IMR-90 (cell line): Measurements from ENCODE around the gene CERS6. TPM values are rescaled to one million over a fixed set of nuclear protein-coding genes. Genes with fewer than 3 reads are reported as not detected.

Experiments used
- ATAC-seq: fragments of 200-7000 bp; cut with Tn5 transposase; 2 replicates; pipeline ENCODE4 v1.9.1; 2020; ENCODE audit warnings: low read depth, mild to moderate bottlenecking, moderate library complexity
- BruUV-seq: library from RNA; stranded (reverse); fragments of 400-500 nt; replicated peaks from 2 replicates; lab custom pipeline; 2021; lab: Mats Ljungman, UMichigan
- CTCF ChIA-PET: fragments of 300-600 bp; formaldehyde crosslinking; extraction: SDS; loops from one replicate; lab custom pipeline; 2021; ENCODE audit warnings: antibody characterized with exemption; lab: Yijun Ruan, JAX
- POLR2A ChIA-PET: fragments of 300-600 bp; sonication (Branson Sonifier 250); formaldehyde crosslinking; loops from one replicate; lab custom pipeline; 2022; ENCODE audit warnings: antibody characterized with exemption; ENCODE audit not compliant: unreplicated experiment; lab: Charles Lee
- DNase-seq: peaks from one replicate; pipeline ENCODE4 v3.0.0; 2013
- H2AFZ ChIP-seq: replicated peaks from 2 replicates; pipeline ENCODE3; 2013; ENCODE audit warnings: low read length, mild to moderate bottlenecking; ENCODE audit not compliant: poor library complexity
- H2AK5ac ChIP-seq: 2 replicates; pipeline ENCODE4 v1.6.1; 2013; ENCODE audit warnings: low read depth, low read length, inconsistent platforms
- H2AK9ac ChIP-seq: replicated peaks from 2 replicates; pipeline ENCODE3; 2013; ENCODE audit warnings: mild to moderate bottlenecking, low read depth, low read length, moderate library complexity; ENCODE audit not compliant: poor library complexity
- H2BK120ac ChIP-seq: 2 replicates; pipeline ENCODE4 v1.6.1; 2013; ENCODE audit warnings: low read depth, low read length, inconsistent platforms
- H2BK15ac ChIP-seq: 3 replicates; pipeline ENCODE4 v1.6.1; 2013; ENCODE audit warnings: low read depth, low read length, inconsistent platforms
- H2BK20ac ChIP-seq: 2 replicates; pipeline ENCODE4 v1.6.1; 2013; ENCODE audit warnings: low read depth, mild to moderate bottlenecking, inconsistent platforms, low read length, moderate library complexity
- H2BK5ac ChIP-seq: 2 replicates; pipeline ENCODE4 v1.6.1; 2013; ENCODE audit warnings: mild to moderate bottlenecking, low read depth, low read length, inconsistent platforms; ENCODE audit not compliant: poor library complexity, severe bottlenecking
- H3K14ac ChIP-seq: replicated peaks from 2 replicates; pipeline ENCODE4 v1.6.1; 2013; ENCODE audit warnings: low read depth, low read length, inconsistent platforms
- H3K18ac ChIP-seq: 2 replicates; pipeline ENCODE4 v1.6.1; 2013; ENCODE audit warnings: low read depth, low read length, control low read depth
- H3K23ac ChIP-seq: 2 replicates; pipeline ENCODE4 v1.6.1; 2013; ENCODE audit warnings: low read depth, low read length, inconsistent platforms
- H3K27ac ChIP-seq: 2 replicates; pipeline ENCODE4 v1.5.1; 2013; ENCODE audit warnings: mild to moderate bottlenecking, control low read depth, low read length; ENCODE audit not compliant: insufficient read depth
- H3K27me3 ChIP-seq: 2 replicates; pipeline ENCODE4 v1.6.1; 2013; ENCODE audit warnings: low read length; ENCODE audit not compliant: control insufficient read depth, insufficient read depth
- H3K36me3 ChIP-seq: 2 replicates; pipeline ENCODE4 v1.6.1; 2013; ENCODE audit warnings: low read length, mixed read lengths; ENCODE audit not compliant: control insufficient read depth, insufficient read depth
- H3K4ac ChIP-seq: 2 replicates; pipeline ENCODE4 v1.6.1; 2013; ENCODE audit warnings: low read depth, low read length, inconsistent platforms
- H3K4me1 ChIP-seq: 2 replicates; pipeline ENCODE4 v1.6.1; 2013; ENCODE audit warnings: low read length, mixed read lengths; ENCODE audit not compliant: control insufficient read depth, insufficient read depth
- H3K4me2 ChIP-seq: 2 replicates; pipeline ENCODE4 v1.6.1; 2013; ENCODE audit warnings: low read depth, mild to moderate bottlenecking, control low read depth, low read length, moderate library complexity
- H3K4me3 ChIP-seq: 2 replicates; pipeline ENCODE4 v1.5.1; 2013; ENCODE audit warnings: low read depth, mild to moderate bottlenecking, control low read depth, low read length, moderate library complexity; ENCODE audit not compliant: insufficient read depth
- H3K56ac ChIP-seq: 2 replicates; pipeline ENCODE4 v1.6.1; 2013; ENCODE audit warnings: low read length, inconsistent platforms; ENCODE audit not compliant: insufficient read depth; ENCODE audit errors: extremely low read depth
- H3K79me1 ChIP-seq, 2 experiments: 2 replicates each; pipeline ENCODE4 v1.6.1; 2013; ENCODE audit warnings: low read length in 2 of 2, inconsistent platforms in 1 of 2, low read depth in 1 of 2
- H3K9ac ChIP-seq: 2 replicates; pipeline ENCODE4 v1.6.1; 2013; ENCODE audit warnings: low read depth, low read length, control low read depth
- H3K9me1 ChIP-seq: 2 replicates; pipeline ENCODE4 v1.6.1; 2013; ENCODE audit warnings: low read length, inconsistent platforms; ENCODE audit not compliant: insufficient read depth
- H3K9me3 ChIP-seq: 2 replicates; pipeline ENCODE4 v1.6.1; 2013; ENCODE audit warnings: low read length; ENCODE audit not compliant: control insufficient read depth, insufficient read depth
- H4K20me1 ChIP-seq: 2 replicates; pipeline ENCODE4 v1.6.1; 2013; ENCODE audit warnings: low read length, inconsistent platforms; ENCODE audit not compliant: insufficient read depth
- H4K5ac ChIP-seq: 2 replicates; pipeline ENCODE4 v1.6.1; 2013; ENCODE audit warnings: mild to moderate bottlenecking, low read depth, low read length, control low read depth
- H4K8ac ChIP-seq, 2 experiments: 2 replicates each; pipeline ENCODE4 v1.6.1; 2013; ENCODE audit warnings: low read depth in 2 of 2, low read length in 2 of 2, control low read depth in 1 of 2, inconsistent platforms in 1 of 2
- H4K91ac ChIP-seq: 2 replicates; pipeline ENCODE4 v1.6.1; 2013; ENCODE audit warnings: low read depth, low read length, inconsistent platforms; ENCODE audit not compliant: insufficient read depth
- BHLHE40 ChIP-seq: fragments of 150-350 bp; IDR thresholded peaks from 2 replicates; pipeline ENCODE4 v1.6.1; 2016; ENCODE audit warnings: mild to moderate bottlenecking, low read depth, low read length
- CEBPB ChIP-seq: IDR thresholded peaks from 2 replicates; pipeline ENCODE4 v1.6.1; 2012; ENCODE audit warnings: low read depth, low read length, improper control_type of control experiment
- CHD1 ChIP-seq: IDR thresholded peaks from 2 replicates; pipeline ENCODE4 v1.6.1; 2012; ENCODE audit warnings: low read depth, low read length, improper control_type of control experiment
- CTCF ChIP-seq: conservative IDR thresholded peaks from 2 replicates; pipeline ENCODE4 v1.5.1; 2012; ENCODE audit warnings: mild to moderate bottlenecking, low read depth, low read length, improper control_type of control experiment
- FOS ChIP-seq: fragments of 150-350 bp; IDR thresholded peaks from 2 replicates; pipeline ENCODE4 v1.6.1; 2016; ENCODE audit warnings: low read depth, low read length
- MAFK ChIP-seq: IDR thresholded peaks from 2 replicates; pipeline ENCODE4 v1.6.1; 2012; ENCODE audit warnings: low read depth, low read length, improper control_type of control experiment
- MAZ ChIP-seq: IDR thresholded peaks from 2 replicates; pipeline ENCODE4 v1.6.1; 2012; ENCODE audit warnings: low read depth, mild to moderate bottlenecking, low read length, improper control_type of control experiment, moderate library complexity, borderline replicate concordance
- MXI1 ChIP-seq: IDR thresholded peaks from 2 replicates; pipeline ENCODE4 v1.6.1; 2012; ENCODE audit warnings: low read depth, mild to moderate bottlenecking, low read length, moderate library complexity, borderline replicate concordance
- NFE2L2 ChIP-seq: fragments of 150-350 bp; IDR thresholded peaks from 2 replicates; pipeline ENCODE4 v1.6.1; 2016; ENCODE audit warnings: low read depth, mild to moderate bottlenecking, low read length
- POLR2A ChIP-seq: IDR thresholded peaks from 2 replicates; pipeline ENCODE4 v1.6.1; 2012; ENCODE audit warnings: mild to moderate bottlenecking, low read depth, low read length
- RAD21 ChIP-seq: IDR thresholded peaks from 2 replicates; pipeline ENCODE4 v1.6.1; 2012; ENCODE audit warnings: low read length, improper control_type of control experiment
- RCOR1 ChIP-seq: IDR thresholded peaks from 2 replicates; pipeline ENCODE4 v1.6.1; 2012; ENCODE audit warnings: mild to moderate bottlenecking, low read length, improper control_type of control experiment; ENCODE audit not compliant: insufficient replicate concordance
- RFX5 ChIP-seq: IDR thresholded peaks from 2 replicates; pipeline ENCODE4 v1.8.0; 2012; ENCODE audit warnings: low read depth, mild to moderate bottlenecking, low read length, moderate library complexity
- SMC3 ChIP-seq: fragments of 150-350 bp; IDR thresholded peaks from 2 replicates; pipeline ENCODE4 v1.6.1; 2016; ENCODE audit warnings: low read depth, mild to moderate bottlenecking, antibody characterized with exemption, low read length, moderate library complexity
- WGBS, 2 experiments: methylation state at CpG; one replicate each; pipeline versions ENCODE4 v1.1.5 to v1.1.7; 2013; ENCODE audit warnings: missing lambda C conversion rate in 2 of 2; ENCODE audit not compliant: insufficient read length in 1 of 2; ENCODE audit errors: extremely low coverage in 2 of 2; 5-methylcytosine and 5-hydroxymethylcytosine counted together
- dilution Hi-C: fragments of 300-500 bp; cut with HindIII; formaldehyde crosslinking; loops from one replicate; pipeline ENCODE4 v1.14.3; 2018; ENCODE audit warnings: low sequenced_read_pairs; ENCODE audit not compliant: unreplicated experiment
- in situ Hi-C: fragments of 300-500 bp; cut with MboI; formaldehyde crosslinking; loops from 3 replicates; pipeline ENCODE4 v1.14.3; 2019; ENCODE audit warnings: low sequenced_read_pairs, inconsistent platforms, mixed read lengths
- intact Hi-C: fragments of 100-400 bp; cut with micrococcal nuclease; formaldehyde crosslinking; loops from 2 replicates; pipeline ENCODE4 v1.10.0; 2022
- polyA plus RNA-seq, 3 experiments: library from polyadenylated mRNA; depleted of rRNA; stranded (reverse); fragments of >200 nt; gene quantifications; 2 replicates each; pipeline ENCODE4 v1.2.3, GENCODE V29; 2012; ENCODE audit warnings: low replicate concordance in 1 of 3
- total RNA-seq: library from RNA; depleted of rRNA; stranded (reverse); fragments of >200 nt; gene quantifications from 2 replicates; pipeline ENCODE4 v1.2.3, GENCODE V29; 2012
- TF ChIP-seq, protein P1 (sequence below): fragments of 150-350 bp; IDR thresholded peaks from 2 replicates; pipeline ENCODE4 v1.6.1; 2017; ENCODE audit warnings: mild to moderate bottlenecking, antibody characterized with exemption, low read length, low read depth
- TF ChIP-seq, protein P2 (sequence below): fragments of 150-350 bp; IDR thresholded peaks from 2 replicates; pipeline ENCODE4 v1.6.1; 2016; ENCODE audit warnings: low read depth, mild to moderate bottlenecking, low read length, moderate library complexity, borderline replicate concordance

CERS6 gene
- total and polyA plus RNA-seq, 2 of the 4 experiments (the other 2 are of a cell fraction): 2.1 to 5.7 TPM

DNA sequence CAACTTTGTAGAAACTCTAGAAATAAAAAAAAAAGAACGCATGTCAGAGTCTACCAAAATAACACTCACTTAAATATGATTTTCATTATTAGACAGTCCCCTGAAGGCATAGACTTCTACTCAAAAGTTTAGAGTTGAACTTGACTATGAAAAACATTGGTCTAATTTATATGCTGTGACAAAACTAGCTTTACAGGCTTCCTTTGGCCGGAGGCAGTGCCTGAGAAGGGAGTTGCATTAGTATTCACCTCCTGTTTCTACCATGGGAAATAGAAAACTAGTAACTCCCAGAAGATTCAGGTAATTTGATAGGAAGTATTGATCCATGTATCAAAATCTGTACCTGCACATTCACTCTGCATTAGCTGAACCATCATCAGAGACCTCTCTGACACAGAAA is 182.9 kb downstream of the CERS6 start:
- Histone ChIP-seq H3K9ac (no peak overlapping the region), H2AK5ac (no peak overlapping the region), H3K79me1 (no peaks in the 10 kb centered on the region), H3K36me3 (no peaks in the 10 kb centered on the region), H3K18ac (no peak overlapping the region), H3K27ac (no peak overlapping the region), H4K20me1 (no peaks in the 10 kb centered on the region), H2AK9ac (no peak overlapping the region), H3K4me3 (no peak overlapping the region), H3K23ac (no peak overlapping the region), H2BK120ac (no peak overlapping the region), H3K27me3 (no peaks in the 10 kb centered on the region), H4K91ac (no peak overlapping the region), H3K4me2 (peak overlapping the region; percentile 44; the same call in 1 of the 2 replicates), H2AFZ (no peak overlapping the region), H3K4ac (no peak overlapping the region), H2BK15ac (no peak overlapping the region), H4K5ac (no peak overlapping the region), H3K9me3 (no peaks in the 10 kb centered on the region), H2BK20ac (0 out of 2 replicates have a peak overlapping the region, but pooled peaks have one; percentile 29), H3K56ac (no peak overlapping the region), H3K9me1 (peaks cover 3% of the 10 kb centered on the region; the same call in 1 of the 2 replicates), H3K14ac (no peak overlapping the region), H4K8ac (no peak overlapping the region), H2BK5ac (no peak overlapping the region), H3K4me1 (peaks cover 5% of the 10 kb centered on the region)
- CTCF ChIA-PET: interaction anchor here (0.6 kb wide), 1 partner anchor 168 kb away, joined by 3 read pairs; no protein-coding TSS in a partner anchor
- WGBS, 2 experiments: no CpG with 5 or more reads among the region's 2 CpGs
- in situ Hi-C loops: no loop called here
- POLR2A ChIA-PET: no interaction called here
- BruUV-seq: no TSS peak
- dilution Hi-C loops: no loop called here
- no peak for TF ChIP-seq MAFK
- no peak for TF ChIP-seq CEBPB
- TF ChIP-seq RAD21: no peak
- TF ChIP-seq FOS: no peak
- TF ChIP-seq, protein P1, sequence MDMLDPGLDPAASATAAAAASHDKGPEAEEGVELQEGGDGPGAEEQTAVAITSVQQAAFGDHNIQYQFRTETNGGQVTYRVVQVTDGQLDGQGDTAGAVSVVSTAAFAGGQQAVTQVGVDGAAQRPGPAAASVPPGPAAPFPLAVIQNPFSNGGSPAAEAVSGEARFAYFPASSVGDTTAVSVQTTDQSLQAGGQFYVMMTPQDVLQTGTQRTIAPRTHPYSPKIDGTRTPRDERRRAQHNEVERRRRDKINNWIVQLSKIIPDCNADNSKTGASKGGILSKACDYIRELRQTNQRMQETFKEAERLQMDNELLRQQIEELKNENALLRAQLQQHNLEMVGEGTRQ: no peak
- TF ChIP-seq MXI1: no peak
- TF ChIP-seq MAZ: no peak
- no peak for TF ChIP-seq NFE2L2
- no peak for TF ChIP-seq POLR2A
- TF ChIP-seq, protein P2, sequence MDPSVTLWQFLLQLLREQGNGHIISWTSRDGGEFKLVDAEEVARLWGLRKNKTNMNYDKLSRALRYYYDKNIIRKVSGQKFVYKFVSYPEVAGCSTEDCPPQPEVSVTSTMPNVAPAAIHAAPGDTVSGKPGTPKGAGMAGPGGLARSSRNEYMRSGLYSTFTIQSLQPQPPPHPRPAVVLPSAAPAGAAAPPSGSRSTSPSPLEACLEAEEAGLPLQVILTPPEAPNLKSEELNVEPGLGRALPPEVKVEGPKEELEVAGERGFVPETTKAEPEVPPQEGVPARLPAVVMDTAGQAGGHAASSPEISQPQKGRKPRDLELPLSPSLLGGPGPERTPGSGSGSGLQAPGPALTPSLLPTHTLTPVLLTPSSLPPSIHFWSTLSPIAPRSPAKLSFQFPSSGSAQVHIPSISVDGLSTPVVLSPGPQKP: no peak
- TF ChIP-seq RCOR1: no peak
- no peak for TF ChIP-seq RFX5
- no peak for TF ChIP-seq CHD1
- no peak for TF ChIP-seq CTCF
- no peak for TF ChIP-seq SMC3
- no peak for TF ChIP-seq BHLHE40
- no peak for DNase-seq
- intact Hi-C loops: no loop called here
- no peak for ATAC-seq
